CD4-positive, CD25-positive, alpha-beta regulatory T cell (primary cell): ENCODE measurements around the gene ERGIC1. TPM values are rescaled to one million over a fixed set of nuclear protein-coding genes. Genes with fewer than 3 reads are reported as not detected.
"Not testable (repeated sequence)": the region's sequence is repeated elsewhere in the genome, so short reads cannot be mapped to it uniquely, and the experiment has no call there.

ENCODE experiments used
- ATAC-seq, 2 donors: fragments of 150-1000 bp; cut with Tn5 transposase; one replicate each; pipeline ENCODE4 v1.10.0; 2021; ENCODE audit warnings: low read depth in 2 of 2, moderate number of reproducible peaks in 2 of 2, moderate library complexity in 1 of 2
- DNase-seq, 3 donors: peaks; one replicate each; pipeline versions ENCODE4 v3.0.0 to v3.0.0-alpha.2; 2012 to 2022; ENCODE audit warnings: mixed read lengths in 1 of 3
- H3K27ac ChIP-seq: one replicate; pipeline ENCODE4 v1.7.0; 2013; ENCODE audit warnings: mild to moderate bottlenecking, low read length; ENCODE audit not compliant: insufficient read depth, poor library complexity, severe bottlenecking
- H3K27me3 ChIP-seq: one replicate; pipeline ENCODE4 v1.7.0; 2013; ENCODE audit warnings: low read length; ENCODE audit not compliant: control insufficient read depth, insufficient read depth
- H3K36me3 ChIP-seq: one replicate; pipeline ENCODE4 v1.7.0; 2013; ENCODE audit warnings: mild to moderate bottlenecking, low read length, moderate library complexity; ENCODE audit not compliant: control insufficient read depth, insufficient read depth
- H3K4me1 ChIP-seq: 2 replicates; pipeline ENCODE4 v1.7.0; 2013; ENCODE audit warnings: mild to moderate bottlenecking, low read length; ENCODE audit not compliant: insufficient read depth, control insufficient read depth, poor library complexity, severe bottlenecking
- H3K4me3 ChIP-seq: one replicate; pipeline ENCODE4 v1.7.0; 2013; ENCODE audit warnings: low read depth, mild to moderate bottlenecking, low read length, moderate library complexity
- H3K9me3 ChIP-seq, 2 experiments: 1 replicate in 1 of 2; 2 replicates in 1 of 2; pipeline ENCODE4 v1.7.0; 2013; ENCODE audit warnings: low read length in 2 of 2, mild to moderate bottlenecking in 1 of 2, moderate library complexity in 1 of 2; ENCODE audit not compliant: control insufficient read depth in 2 of 2
- H3K27ac Mint-ChIP-seq, 3 donors: one replicate each; pipeline ENCODE4 v1.8.0; 2020 to 2022; ENCODE audit warnings: mild to moderate bottlenecking in 3 of 3, mixed read lengths in 3 of 3, moderate library complexity in 2 of 3
- H3K27me3 Mint-ChIP-seq: one replicate; pipeline ENCODE4 v1.8.0; 2022; ENCODE audit warnings: mild to moderate bottlenecking, mixed read lengths
- H3K36me3 Mint-ChIP-seq: one replicate; pipeline ENCODE4 v1.8.0; 2020; ENCODE audit warnings: mixed read lengths
- H3K4me1 Mint-ChIP-seq, 4 donors: one replicate each; pipeline ENCODE4 v1.8.0; 2020 to 2022; ENCODE audit warnings: mixed read lengths in 4 of 4, mild to moderate bottlenecking in 1 of 4
- H3K4me3 Mint-ChIP-seq, 4 donors: one replicate each; pipeline ENCODE4 v1.8.0; 2020 to 2022; ENCODE audit warnings: mild to moderate bottlenecking in 4 of 4, mixed read lengths in 4 of 4, moderate library complexity in 3 of 4
- H3K9me3 Mint-ChIP-seq, 7 donors: one replicate each; pipeline ENCODE4 v1.8.0; 2020 to 2022; ENCODE audit warnings: mixed read lengths in 7 of 7, mild to moderate bottlenecking in 3 of 7, moderate library complexity in 2 of 7
- polyA plus RNA-seq, 4 donors: library from polyadenylated mRNA; unstranded; fragments of 300-500 nt; fragmentation: Illumina TruSeq; gene quantifications; one replicate each; pipeline ENCODE4 v1.2.3, GENCODE V29; 2021
- total RNA-seq: library from RNA; stranded (reverse); gene quantifications from one replicate; pipeline ENCODE4 v1.2.3, GENCODE V29; 2022

The ERGIC1 gene
- total RNA-seq (58.4 TPM), polyA plus RNA-seq (10 to 100 TPM; 15.7 to 20.2 (median 18.4) TPM)

GRCh38 chr5:172833686-172834414 lies at the start of gene ERGIC1:
Gene ERGIC1, plus strand, starts transcription at chr5:172834251. Its CDS starts 163 bp downstream, at chr5:172834414.
- peaks cover 4% of the 10 kb centered on the region for H3K27me3 Mint-ChIP-seq
- no peaks in the 10 kb centered on the region for H3K9me3 Mint-ChIP-seq
- H3K27ac ChIP-seq: peak within 1 kb of the TSS; percentile 82
- H3K4me3 ChIP-seq: peak within 1 kb of the TSS; percentile 77
- H3K36me3 Mint-ChIP-seq: no peaks in the 10 kb centered on the region
- H3K27ac Mint-ChIP-seq: peak within 1 kb of the TSS; percentile 94 to 95 (median 95)
- peak; percentile 66 to 75 (median 68) for DNase-seq
- peaks cover 51% of the 10 kb centered on the region for H3K4me1 ChIP-seq
- H3K4me1 Mint-ChIP-seq: peaks cover 15 to 44% (median 34%) of the 10 kb centered on the region in 4 donors
- H3K36me3 ChIP-seq: no peaks in the 10 kb centered on the region
- H3K4me3 Mint-ChIP-seq: peak within 1 kb of the TSS; percentile 88 to 95 (median 90)
- H3K27me3 ChIP-seq: no peaks in the 10 kb centered on the region
- peak; percentile 73 to 75 for ATAC-seq
- H3K9me3 ChIP-seq: no peaks in the 10 kb centered on the region

- ATAC-seq (no peak), DNase-seq (no peak)
- Histone ChIP-seq H3K4me3 (no peak overlapping the region), H3K4me1 (no peaks in the 10 kb centered on the region), H3K9me3 (no peaks in the 10 kb centered on the region), H3K27me3 (no peaks in the 10 kb centered on the region), H3K27ac (no peak overlapping the region), H3K36me3 (no peaks in the 10 kb centered on the region)
- Mint-ChIP-seq H3K4me1 (no peaks in the 10 kb centered on the region), H3K36me3 (no peaks in the 10 kb centered on the region), H3K27me3 (no peaks in the 10 kb centered on the region), H3K4me3 (no peak overlapping the region), H3K9me3 (no peaks in the 10 kb centered on the region), H3K27ac (peak overlapping the region in 1 of 3 donors; percentile 69)
These were observed 48.5 kb upstream of the ERGIC1 start for GRCh38 chr5:172785429-172786088.

- Mint-ChIP-seq H3K27ac (no peak overlapping the region), H3K9me3 (no peaks in the 10 kb centered on the region), H3K27me3 (no peaks in the 10 kb centered on the region), H3K36me3 (no peaks in the 10 kb centered on the region), H3K4me1 (peaks cover 0 to 3% (median 0%) of the 10 kb centered on the region in 4 donors), H3K4me3 (no peak overlapping the region)
- H3K36me3 ChIP-seq: no peaks in the 10 kb centered on the region
- no peaks in the 10 kb centered on the region for H3K27me3 ChIP-seq
- no peak for DNase-seq
- ATAC-seq: no peak
- no peaks in the 10 kb centered on the region for H3K9me3 ChIP-seq
- no peak overlapping the region for H3K27ac ChIP-seq
- H3K4me1 ChIP-seq: no peaks in the 10 kb centered on the region
- no peak overlapping the region for H3K4me3 ChIP-seq
These were observed 47.2 kb upstream of the ERGIC1 start for GRCh38 chr5:172786736-172787462.

- H3K4me3 ChIP-seq, H3K4me3 Mint-ChIP-seq, H3K4me1 Mint-ChIP-seq, H3K27me3 ChIP-seq, ATAC-seq, H3K9me3 ChIP-seq, H3K9me3 Mint-ChIP-seq, H3K4me1 ChIP-seq, DNase-seq, H3K27ac Mint-ChIP-seq, H3K36me3 Mint-ChIP-seq, H3K27ac ChIP-seq, H3K27me3 Mint-ChIP-seq, H3K36me3 ChIP-seq: not testable (repeated sequence)
These were observed 46.5 kb upstream of the ERGIC1 start for GRCh38 chr5:172787538-172787937.

GRCh38 chr5:172788771-172789686 lies 45.0 kb upstream of the ERGIC1 start:
- no peaks in the 10 kb centered on the region for H3K9me3 ChIP-seq
- H3K4me3 ChIP-seq: no peak overlapping the region
- H3K9me3 Mint-ChIP-seq: no peaks in the 10 kb centered on the region
- no peaks in the 10 kb centered on the region for H3K27me3 ChIP-seq
- H3K36me3 ChIP-seq: no peaks in the 10 kb centered on the region
- H3K4me1 Mint-ChIP-seq: peaks cover 0 to 3% (median 0%) of the 10 kb centered on the region in 4 donors
- no peak for DNase-seq
- no peak overlapping the region for H3K27ac Mint-ChIP-seq
- no peak overlapping the region for H3K4me3 Mint-ChIP-seq
- H3K27ac ChIP-seq: no peak overlapping the region
- no peak for ATAC-seq
- H3K36me3 Mint-ChIP-seq: no peaks in the 10 kb centered on the region
- no peaks in the 10 kb centered on the region for H3K4me1 ChIP-seq
- no peaks in the 10 kb centered on the region for H3K27me3 Mint-ChIP-seq

- Histone ChIP-seq H3K9me3 (no peaks in the 10 kb centered on the region), H3K27me3 (no peaks in the 10 kb centered on the region), H3K36me3 (no peaks in the 10 kb centered on the region), H3K4me3 (no peak overlapping the region), H3K27ac (no peak overlapping the region), H3K4me1 (no peaks in the 10 kb centered on the region)
- no peaks in the 10 kb centered on the region for H3K9me3 Mint-ChIP-seq
- ATAC-seq: no peak
- no peak for DNase-seq
- peaks cover 0 to 3% (median 0%) of the 10 kb centered on the region in 4 donors for H3K4me1 Mint-ChIP-seq
- no peak overlapping the region for H3K4me3 Mint-ChIP-seq
- H3K27me3 Mint-ChIP-seq: no peaks in the 10 kb centered on the region
- no peak overlapping the region for H3K27ac Mint-ChIP-seq
- no peaks in the 10 kb centered on the region for H3K36me3 Mint-ChIP-seq
These were observed 44.2 kb upstream of the ERGIC1 start for GRCh38 chr5:172789687-172790495.
